ENCODE data around the gene SORCS1. TPM values are rescaled to one million over a fixed set of nuclear protein-coding genes. Genes with fewer than 3 reads are reported as not detected.

Gene SORCS1
- total and polyA plus RNA-seq, 2 donors (not counting 1 experiment from before 2014, with no cell fraction given) = not detected

GRCh38 chr10:106795619-106796018 lies 368.9 kb downstream of the SORCS1 start:
- no peak overlapping the region for H3K27ac ChIP-seq (ENCODE audit: low read length in 2 of 2)
- intact Hi-C loops (cut with micrococcal nuclease) = no loop called here
- H3K9me3 ChIP-seq (ENCODE audit: control extremely low read depth in 1 of 3, control insufficient read depth in 2 of 3, insufficient read depth in 1 of 3, low read length in 2 of 3) = no peaks in the 10 kb centered on the region
- no peaks in the 10 kb centered on the region for H3K4me1 Mint-ChIP-seq
- CTCF ChIA-PET = no interaction called here
- no peaks in the 10 kb centered on the region for H3K27me3 ChIP-seq (replicated peaks in 1 of 4; ENCODE audit: control extremely low read depth in 1 of 4, control insufficient read depth in 3 of 4, insufficient read depth in 4 of 4, low read length in 3 of 4)
- H3K4me3 ChIP-seq (ENCODE audit: control extremely low read depth in 1 of 5, extremely low read depth in 1 of 5, insufficient read depth in 1 of 5, low read depth in 2 of 5, low read length in 4 of 5) = no peak overlapping the region
- no peak overlapping the region for H3K27ac Mint-ChIP-seq
- ATAC-seq (ENCODE audit: low read depth) (no peak), DNase-seq (peak; percentile 15)
- H3K79me2 ChIP-seq (ENCODE audit: control insufficient read depth, insufficient read depth, low read length) = no peaks in the 10 kb centered on the region
- WGBS (ENCODE audit: insufficient coverage) = 0% methylated on average over 2 of the region's 4 CpGs
- no peaks in the 10 kb centered on the region for H3K36me3 ChIP-seq (replicated peaks in 1 of 2; ENCODE audit: control extremely low read depth in 1 of 2, control insufficient read depth in 1 of 2, extremely low read depth in 1 of 2, insufficient read depth in 2 of 2, low read length in 1 of 2)
- H3K4me1 ChIP-seq (ENCODE audit: control insufficient read depth in 2 of 2, insufficient read depth in 2 of 2, low read length in 2 of 2) = no peaks in the 10 kb centered on the region
- no peaks in the 10 kb centered on the region for H3K27me3 Mint-ChIP-seq
- H3K9ac ChIP-seq (ENCODE audit: low read length) = no peak overlapping the region
- POLR2A ChIA-PET = no interaction called here
- H3K9me3 Mint-ChIP-seq (ENCODE audit: insufficient read depth) = no peaks in the 10 kb centered on the region
- no peak overlapping the region for H2AFZ ChIP-seq (ENCODE audit: insufficient read depth, low read depth, low read length, poor library complexity, severe bottlenecking)
- TF ChIP-seq EZH2 (IDR thresholded peaks at IDR 0.05; ENCODE audit: borderline replicate concordance, insufficient read depth, low read depth, low read length, poor library complexity, severe bottlenecking) (no peak), CTCF (IDR thresholded peaks at IDR 0.05) (no peak)
- no peak overlapping the region for H3K4me3 Mint-ChIP-seq
- H3K4me2 ChIP-seq (replicated peaks; ENCODE audit: low read depth, low read length, poor library complexity, severe bottlenecking) = no peak overlapping the region
- H4K20me1 ChIP-seq (ENCODE audit: control insufficient read depth, insufficient read depth, low read length, poor library complexity, severe bottlenecking) = no peaks in the 10 kb centered on the region

- no peak overlapping the region for H3K4me3 Mint-ChIP-seq
- no CpG with 5 or more reads among the region's 1 CpG for WGBS (ENCODE audit: insufficient coverage)
Observed at GRCh38 chr10:106793617-106794016, 370.9 kb downstream of the SORCS1 start.

More at GRCh38 chr10:106793617-106794016, 370.9 kb downstream of the SORCS1 start:
- Histone ChIP-seq H3K9ac (ENCODE audit: low read length) (no peak overlapping the region), H3K4me3 (ENCODE audit: control extremely low read depth in 1 of 5, extremely low read depth in 1 of 5, insufficient read depth in 1 of 5, low read depth in 2 of 5, low read length in 4 of 5) (no peak overlapping the region), H2AFZ (ENCODE audit: insufficient read depth, low read depth, low read length, poor library complexity, severe bottlenecking) (no peak overlapping the region), H4K20me1 (ENCODE audit: control insufficient read depth, insufficient read depth, low read length, poor library complexity, severe bottlenecking) (no peaks in the 10 kb centered on the region), H3K79me2 (ENCODE audit: control insufficient read depth, insufficient read depth, low read length) (no peaks in the 10 kb centered on the region), H3K27me3 (replicated peaks in 1 of 4; ENCODE audit: control extremely low read depth in 1 of 4, control insufficient read depth in 3 of 4, insufficient read depth in 4 of 4, low read length in 3 of 4) (no peaks in the 10 kb centered on the region), H3K4me1 (ENCODE audit: control insufficient read depth in 2 of 2, insufficient read depth in 2 of 2, low read length in 2 of 2) (no peaks in the 10 kb centered on the region), H3K36me3 (replicated peaks in 1 of 2; ENCODE audit: control extremely low read depth in 1 of 2, control insufficient read depth in 1 of 2, extremely low read depth in 1 of 2, insufficient read depth in 2 of 2, low read length in 1 of 2) (no peaks in the 10 kb centered on the region), H3K4me2 (replicated peaks; ENCODE audit: low read depth, low read length, poor library complexity, severe bottlenecking) (no peak overlapping the region), H3K9me3 (ENCODE audit: control extremely low read depth in 1 of 3, control insufficient read depth in 2 of 3, insufficient read depth in 1 of 3, low read length in 2 of 3) (peaks cover 0 to 4% (median 0%) of the 10 kb centered on the region in 3 donors), H3K27ac (ENCODE audit: low read length in 2 of 2) (no peak overlapping the region)
- intact Hi-C loops (cut with micrococcal nuclease) = no loop called here
- no peaks in the 10 kb centered on the region for H3K27me3 Mint-ChIP-seq
- TF ChIP-seq EZH2 (IDR thresholded peaks at IDR 0.05; ENCODE audit: borderline replicate concordance, insufficient read depth, low read depth, low read length, poor library complexity, severe bottlenecking) (no peak), CTCF (IDR thresholded peaks at IDR 0.05) (no peak)
- ChIA-PET POLR2A (no interaction called here), CTCF (no interaction called here)
- H3K27ac Mint-ChIP-seq = no peak overlapping the region
- ATAC-seq (ENCODE audit: low read depth) (no peak), DNase-seq (no peak)
- no peaks in the 10 kb centered on the region for H3K4me1 Mint-ChIP-seq
- H3K9me3 Mint-ChIP-seq (ENCODE audit: insufficient read depth) = no peaks in the 10 kb centered on the region
